ENCODE data around the gene KAT5.
"Not testable (repeated sequence)": the region's sequence is repeated elsewhere in the genome, so short reads cannot be mapped to it uniquely, and the experiment has no call there.

The KAT5 gene

DNA sequence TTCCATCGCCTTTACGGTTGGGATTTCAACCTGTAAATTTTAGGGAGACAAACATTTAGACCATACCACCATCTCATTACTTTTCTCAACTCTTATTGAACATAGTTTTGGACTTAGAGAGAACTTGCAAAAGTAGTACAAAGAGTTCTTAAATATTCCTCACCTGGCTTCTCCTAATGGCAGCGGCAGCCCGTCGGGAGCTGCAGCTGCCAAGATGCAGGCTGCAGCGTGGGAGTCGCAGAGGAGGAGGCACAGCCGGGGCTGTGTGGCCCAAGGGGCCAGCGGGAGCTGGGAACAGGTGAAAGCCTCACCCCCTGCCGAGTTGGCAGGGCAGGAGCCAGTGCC is 31.6 kb downstream of the KAT5 start:
- in situ Hi-C loops (cut with MboI; ENCODE audit: low sequenced_read_pairs): no loop called here

- in situ Hi-C loops (cut with MboI; ENCODE audit: low sequenced_read_pairs): no loop called here
These were observed 32.1 kb downstream of the KAT5 start for GRCh38 chr11:65744026-65744698.

DNA sequence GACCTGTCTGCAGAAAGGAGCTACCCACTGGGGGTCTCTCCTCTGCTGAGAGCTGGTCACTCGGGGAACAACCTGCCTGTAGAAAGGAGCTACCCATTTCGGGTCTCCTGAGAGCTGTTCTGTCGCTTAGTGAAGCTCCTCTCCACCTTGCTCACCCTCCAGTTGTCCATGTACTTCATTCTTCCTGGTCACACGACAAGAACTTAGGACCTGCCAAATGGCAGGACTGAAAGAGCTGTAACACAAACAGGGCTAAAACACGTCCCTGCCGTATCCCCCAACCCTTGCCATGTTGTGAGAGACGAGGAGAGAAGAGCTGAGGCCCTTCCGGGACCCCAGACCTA is 32.6 kb downstream of the KAT5 start:
- in situ Hi-C loops (cut with MboI; ENCODE audit: low sequenced_read_pairs): no loop called here

DNA sequence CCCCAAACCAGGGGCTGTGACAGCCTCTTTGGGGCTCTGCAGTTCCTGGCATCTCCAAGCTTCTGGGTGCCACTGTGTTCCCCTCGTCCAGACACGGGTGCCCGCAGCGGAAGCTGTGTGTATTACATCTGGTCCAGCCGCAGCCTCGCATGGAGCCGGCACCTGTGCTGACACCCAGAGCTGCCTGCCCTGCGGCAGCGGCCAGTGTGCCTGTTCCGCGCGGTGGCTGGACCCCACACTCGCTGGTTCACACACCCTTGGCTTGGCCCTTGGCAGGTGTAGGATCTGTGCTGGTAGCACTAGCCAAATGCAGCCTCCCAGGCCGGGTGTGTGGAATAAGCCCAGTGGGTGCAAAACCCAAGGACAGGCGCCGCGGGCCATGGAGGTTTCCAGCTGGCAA is 33.0 kb downstream of the KAT5 start:
- in situ Hi-C loops (cut with MboI; ENCODE audit: low sequenced_read_pairs): no loop called here

DNA sequence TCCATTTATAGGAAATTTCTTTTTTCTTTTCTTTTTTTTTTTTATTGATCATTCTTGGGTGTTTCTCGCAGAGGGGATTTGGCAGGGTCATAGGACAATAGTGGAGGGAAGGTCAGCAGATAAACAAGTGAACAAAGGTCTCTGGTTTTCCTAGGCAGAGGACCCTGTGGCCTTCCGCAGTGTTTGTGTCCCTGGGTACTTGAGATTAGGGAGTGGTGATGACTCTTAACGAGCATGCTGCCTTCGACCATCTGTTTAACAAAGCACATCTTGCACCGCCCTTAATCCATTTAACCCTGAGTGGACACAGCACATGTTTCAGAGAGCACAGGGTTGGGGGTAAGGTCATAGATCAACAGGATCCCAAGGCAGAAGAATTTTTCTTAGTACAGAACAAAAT is 50.1 kb downstream of the KAT5 start:
- in situ Hi-C loops (cut with MboI; ENCODE audit: low sequenced_read_pairs): not testable (repeated sequence)

GRCh38 chr11:65762816-65763215 is 50.8 kb downstream of the KAT5 start:
- in situ Hi-C loops (cut with MboI; ENCODE audit: low sequenced_read_pairs): not testable (repeated sequence)

DNA sequence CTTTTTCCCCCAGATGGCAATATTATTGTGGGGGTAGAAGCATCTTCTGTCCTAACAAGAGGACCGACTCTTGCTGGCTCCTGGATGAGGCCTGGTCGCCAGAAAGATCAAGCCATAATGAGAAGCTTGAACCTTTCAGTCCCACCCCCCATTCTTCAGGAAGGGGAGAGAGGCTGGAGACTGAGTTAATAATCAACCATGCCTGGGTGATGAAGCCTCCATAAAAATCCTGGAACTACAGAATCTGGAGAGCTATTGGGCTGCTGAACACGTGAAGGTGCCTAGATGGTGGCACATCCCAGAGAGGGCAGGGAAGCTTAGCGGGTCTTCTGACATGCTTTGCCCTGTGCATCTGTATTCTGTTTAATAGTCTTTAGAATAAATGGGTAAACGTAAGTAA is 52.4 kb downstream of the KAT5 start:
- in situ Hi-C loops (cut with MboI; ENCODE audit: low sequenced_read_pairs): no loop called here

DNA sequence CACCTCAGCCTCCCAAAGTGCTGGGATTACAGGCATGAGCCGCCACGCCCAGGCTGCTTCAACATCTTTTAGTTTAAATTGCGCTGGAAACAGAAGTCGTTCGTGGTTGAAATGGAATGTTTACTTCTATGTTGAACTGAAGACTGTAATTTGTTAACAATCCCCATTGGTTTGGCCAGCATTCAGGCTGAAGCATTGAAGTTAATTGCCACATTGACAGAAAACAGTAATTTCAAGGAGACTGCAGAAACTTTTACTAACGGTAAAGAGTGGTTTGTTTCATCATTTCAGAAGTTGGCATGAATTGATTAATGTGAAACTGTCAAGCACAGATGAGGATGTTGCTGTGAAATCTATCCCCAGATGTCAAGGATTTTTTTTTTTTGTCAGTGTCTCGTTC is 54.5 kb downstream of the KAT5 start:
- in situ Hi-C loops (cut with MboI; ENCODE audit: low sequenced_read_pairs): no loop called here

DNA sequence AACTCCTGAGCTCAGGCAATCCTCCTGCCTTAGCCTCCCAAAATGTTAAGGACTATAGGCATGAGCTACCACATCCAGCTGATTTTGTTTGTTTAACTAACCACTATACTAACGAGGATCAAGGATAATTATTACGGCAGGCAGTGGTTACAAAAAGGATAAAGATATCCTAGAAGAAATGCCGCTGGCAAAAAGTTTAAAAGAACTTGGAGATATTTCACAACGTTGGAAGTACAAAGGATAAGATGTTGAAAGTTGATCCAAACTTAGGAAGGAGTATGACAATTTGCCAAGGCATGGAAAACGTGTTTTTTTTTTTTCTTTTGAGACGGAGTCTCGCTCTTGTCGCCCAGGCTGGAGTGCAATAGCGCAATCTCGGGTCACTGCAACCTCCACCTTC is 55.4 kb downstream of the KAT5 start:
- in situ Hi-C loops (cut with MboI; ENCODE audit: low sequenced_read_pairs): no loop called here

- in situ Hi-C loops (cut with MboI; ENCODE audit: low sequenced_read_pairs): not testable (repeated sequence)
These were observed 55.8 kb downstream of the KAT5 start for GRCh38 chr11:65767806-65768205.
